BJ (cell line): Measurements from ENCODE around the gene USP6NL. TPM values are rescaled to one million over a fixed set of nuclear protein-coding genes. Genes with fewer than 3 reads are reported as not detected.

Experiments
- CTCF ChIA-PET: fragments of 350-600 bp; formaldehyde crosslinking; extraction: SDS; loops from one replicate; lab custom pipeline; 2021; ENCODE audit warnings: antibody characterized with exemption, inconsistent platforms; lab: Yijun Ruan, JAX
- POLR2A ChIA-PET: fragments of 300-600 bp; sonication (Branson Sonifier 250); formaldehyde crosslinking; extraction: SDS; loops from one replicate; lab custom pipeline; 2021; ENCODE audit warnings: antibody characterized with exemption; lab: Charles Lee
- DNase-seq: peaks from one replicate; pipeline ENCODE4 v3.0.0-alpha.2; 2011; ENCODE audit warnings: low read depth
- H3K27me3 ChIP-seq: 2 replicates; pipeline ENCODE4 v1.6.0; 2011; ENCODE audit warnings: low read length; ENCODE audit not compliant: control insufficient read depth, insufficient read depth
- H3K36me3 ChIP-seq: 2 replicates; pipeline ENCODE4 v1.5.1; 2011; ENCODE audit warnings: low read length; ENCODE audit not compliant: control insufficient read depth, insufficient read depth
- H3K4me3 ChIP-seq: 2 replicates; pipeline ENCODE4 v1.5.1; 2011; ENCODE audit warnings: low read depth, mild to moderate bottlenecking, control low read depth, low read length
- polyA plus RNA-seq: library from polyadenylated mRNA; depleted of rRNA; stranded (reverse); fragments of >200 nt; gene quantifications from 2 replicates; pipeline ENCODE4 v1.2.3, GENCODE V29; 2011
- TF ChIP-seq, protein P1 (sequence below): IDR thresholded peaks from 2 replicates; pipeline ENCODE4 v1.5.1; 2011; ENCODE audit warnings: low read depth, mild to moderate bottlenecking, control low read depth, inconsistent platforms, low read length, moderate library complexity; ENCODE audit not compliant: insufficient read depth

The USP6NL gene
- polyA plus RNA-seq, 1 experiment: 7.7 TPM

DNA sequence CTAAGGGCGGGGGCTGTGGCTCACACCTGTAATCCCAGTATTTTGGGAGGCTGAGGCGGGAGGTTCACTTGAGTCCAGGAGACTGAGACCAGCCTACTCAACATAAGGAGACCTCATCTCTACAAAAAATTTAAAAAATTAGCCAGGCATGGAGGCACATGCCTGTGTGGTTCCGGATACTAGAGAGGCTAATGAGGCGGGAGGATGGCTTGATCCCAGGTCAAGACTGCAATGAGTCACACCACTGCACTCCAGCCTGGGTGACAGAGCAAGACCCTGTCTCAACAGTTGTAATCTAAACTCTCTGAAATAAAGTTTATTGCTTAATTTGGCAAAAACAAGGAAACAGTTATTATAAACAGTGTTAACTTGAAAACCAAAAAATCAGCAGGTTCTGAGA, 123.3 kb downstream of the USP6NL start:
- ChIA-PET CTCF (no interaction called here), POLR2A (no interaction called here)
- H3K4me3 ChIP-seq: no peak overlapping the region
- H3K36me3 ChIP-seq: peaks cover 4% of the 10 kb centered on the region; the same call in 1 of the 2 replicates
- TF ChIP-seq, protein P1, sequence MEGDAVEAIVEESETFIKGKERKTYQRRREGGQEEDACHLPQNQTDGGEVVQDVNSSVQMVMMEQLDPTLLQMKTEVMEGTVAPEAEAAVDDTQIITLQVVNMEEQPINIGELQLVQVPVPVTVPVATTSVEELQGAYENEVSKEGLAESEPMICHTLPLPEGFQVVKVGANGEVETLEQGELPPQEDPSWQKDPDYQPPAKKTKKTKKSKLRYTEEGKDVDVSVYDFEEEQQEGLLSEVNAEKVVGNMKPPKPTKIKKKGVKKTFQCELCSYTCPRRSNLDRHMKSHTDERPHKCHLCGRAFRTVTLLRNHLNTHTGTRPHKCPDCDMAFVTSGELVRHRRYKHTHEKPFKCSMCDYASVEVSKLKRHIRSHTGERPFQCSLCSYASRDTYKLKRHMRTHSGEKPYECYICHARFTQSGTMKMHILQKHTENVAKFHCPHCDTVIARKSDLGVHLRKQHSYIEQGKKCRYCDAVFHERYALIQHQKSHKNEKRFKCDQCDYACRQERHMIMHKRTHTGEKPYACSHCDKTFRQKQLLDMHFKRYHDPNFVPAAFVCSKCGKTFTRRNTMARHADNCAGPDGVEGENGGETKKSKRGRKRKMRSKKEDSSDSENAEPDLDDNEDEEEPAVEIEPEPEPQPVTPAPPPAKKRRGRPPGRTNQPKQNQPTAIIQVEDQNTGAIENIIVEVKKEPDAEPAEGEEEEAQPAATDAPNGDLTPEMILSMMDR: no peak
- no peaks in the 10 kb centered on the region for H3K27me3 ChIP-seq
- no peak for DNase-seq

DNA sequence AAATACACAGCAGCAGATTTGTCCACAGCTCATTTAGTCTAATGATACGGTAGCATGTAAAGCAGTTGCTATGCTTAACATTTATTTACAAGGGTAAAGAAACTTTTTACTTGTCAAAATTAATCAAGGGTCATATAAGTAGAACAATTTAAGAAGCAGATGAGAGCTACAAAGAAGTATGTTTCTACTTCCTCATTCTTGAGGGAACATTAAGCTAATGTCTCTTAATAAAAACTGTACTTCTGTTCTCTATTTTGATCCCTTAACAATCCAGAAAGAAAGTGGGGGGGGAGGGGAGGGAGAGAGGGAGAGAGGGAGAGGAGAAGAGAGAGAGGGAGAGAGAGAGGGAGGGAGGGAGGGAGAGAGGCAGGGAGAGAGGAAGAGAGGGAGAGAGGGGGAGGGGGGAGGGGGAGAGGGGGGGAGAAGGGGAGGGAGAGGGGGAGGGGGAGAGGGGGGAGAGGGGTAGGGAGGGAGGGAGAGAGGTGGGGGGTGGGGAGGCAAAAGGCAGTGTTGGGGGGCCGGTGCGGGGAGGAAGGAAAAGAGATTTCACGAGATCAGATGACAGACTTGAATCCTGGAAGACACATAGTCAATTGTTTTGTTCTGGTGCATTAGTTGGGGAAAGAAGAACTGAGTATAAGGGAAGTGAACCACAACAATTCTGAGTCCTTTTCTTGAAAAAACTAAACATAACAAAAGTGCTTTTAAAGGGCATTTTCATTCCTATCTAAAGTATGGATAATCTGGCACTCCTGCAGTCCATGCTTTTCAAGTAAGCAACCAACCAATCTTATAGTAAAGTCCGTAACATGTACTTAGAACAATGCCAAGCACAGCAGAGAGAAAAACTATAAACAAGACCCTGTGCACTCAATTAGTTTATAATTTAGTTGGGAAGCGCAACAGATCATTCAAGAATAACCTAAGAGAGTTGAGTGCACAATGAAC, 128.0 kb downstream of the USP6NL start:
- ChIA-PET POLR2A (no interaction called here), CTCF (interaction anchor here (0.6 to 1.1 kb wide), 4 partner anchors 11 to 375 kb away, joined by 3 to 5 read pairs (median 4); no protein-coding TSS in a partner anchor)
- Histone ChIP-seq H3K36me3 (no peaks in the 10 kb centered on the region), H3K4me3 (no peak overlapping the region), H3K27me3 (no peaks in the 10 kb centered on the region)
- TF ChIP-seq, protein P1: no peak
- no peak for DNase-seq

DNA sequence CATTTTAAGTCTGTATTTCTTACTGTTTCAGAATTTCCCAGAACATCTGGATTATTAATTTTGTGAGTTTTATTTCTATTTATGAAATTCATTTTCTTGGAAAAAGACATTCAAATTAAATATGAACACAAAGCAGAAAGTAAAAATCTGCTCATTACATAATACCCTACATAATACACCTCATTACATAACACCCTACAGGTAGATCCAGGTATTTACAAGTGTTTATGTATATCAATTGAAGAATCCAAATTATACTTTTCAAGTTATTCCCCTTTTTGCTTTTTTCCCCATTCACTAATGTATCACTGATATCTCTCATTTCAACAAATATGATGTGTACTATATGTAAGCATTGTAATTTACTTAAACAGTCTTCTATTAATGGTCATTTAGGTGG, 129.1 kb downstream of the USP6NL start:
- CTCF ChIA-PET: interaction anchor here (1.0 to 1.1 kb wide), 3 partner anchors 12 to 37 kb away, joined by 3 to 5 read pairs (median 4); no protein-coding TSS in a partner anchor
- POLR2A ChIA-PET: no interaction called here
- TF ChIP-seq, protein P1: no peak
- DNase-seq: no peak
- Histone ChIP-seq H3K36me3 (no peaks in the 10 kb centered on the region), H3K27me3 (no peaks in the 10 kb centered on the region), H3K4me3 (no peak overlapping the region)

DNA sequence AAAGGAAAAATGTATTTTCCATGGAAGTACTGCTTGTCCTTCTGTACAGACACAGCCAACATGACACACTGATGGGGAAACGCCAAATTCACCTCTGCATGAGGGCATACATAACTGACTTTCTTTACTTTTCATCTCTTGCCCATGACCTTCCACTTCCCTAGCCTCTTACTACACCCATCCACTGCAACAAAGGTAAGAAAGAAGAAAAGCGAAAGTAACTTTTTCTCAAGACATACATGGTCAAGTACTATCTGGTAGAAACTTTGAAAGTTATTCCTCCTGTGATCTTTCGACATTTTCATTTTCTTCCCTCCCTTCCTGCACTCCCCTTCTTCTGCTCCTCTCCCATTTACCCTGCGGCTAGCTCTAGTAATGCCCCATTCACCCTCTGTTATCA, 130.8 kb downstream of the USP6NL start:
- Histone ChIP-seq H3K4me3 (no peak overlapping the region), H3K36me3 (no peaks in the 10 kb centered on the region), H3K27me3 (no peaks in the 10 kb centered on the region)
- POLR2A ChIA-PET: no interaction called here
- no peak for DNase-seq
- TF ChIP-seq, protein P1: no peak
- CTCF ChIA-PET: no interaction called here

DNA sequence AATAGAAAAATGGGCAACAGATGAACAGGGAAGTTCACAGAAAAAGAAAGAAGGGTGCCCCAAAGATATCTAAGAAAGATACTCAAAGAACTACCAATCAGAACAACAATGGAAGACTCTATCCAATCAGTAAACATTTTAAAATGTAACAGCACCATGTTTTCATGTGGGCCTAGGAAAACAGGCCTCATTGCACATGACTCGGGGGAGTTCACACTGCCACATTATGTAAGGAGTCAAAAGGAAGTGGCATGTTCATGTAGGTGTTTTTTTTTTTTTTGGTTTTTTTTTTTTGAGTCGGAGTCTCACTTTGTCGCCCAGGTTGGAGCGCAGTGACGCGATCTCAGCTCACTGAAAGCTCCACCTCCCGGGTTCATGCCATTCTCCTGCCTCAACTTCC, 132.2 kb downstream of the USP6NL start:
- no peak for DNase-seq
- ChIA-PET POLR2A (no interaction called here), CTCF (interaction anchor here (0.6 kb wide), 1 partner anchor 938 kb away, joined by 3 read pairs; no protein-coding TSS in a partner anchor)
- no peaks in the 10 kb centered on the region for H3K36me3 ChIP-seq
- no peak overlapping the region for H3K4me3 ChIP-seq
- TF ChIP-seq, protein P1: no peak
- no peaks in the 10 kb centered on the region for H3K27me3 ChIP-seq
